IMR-90 (cell line): ENCODE measurements around the gene SP7. TPM values are rescaled to one million over a fixed set of nuclear protein-coding genes. Genes with fewer than 3 reads are reported as not detected.

Experiments
- ATAC-seq: fragments of 200-7000 bp; cut with Tn5 transposase; 2 replicates; pipeline ENCODE4 v1.9.1; 2020; ENCODE audit warnings: low read depth, mild to moderate bottlenecking, moderate library complexity
- BruUV-seq: library from RNA; stranded (reverse); fragments of 400-500 nt; replicated peaks from 2 replicates; lab custom pipeline; 2021; lab: Mats Ljungman, UMichigan
- CTCF ChIA-PET: fragments of 300-600 bp; formaldehyde crosslinking; extraction: SDS; loops from one replicate; lab custom pipeline; 2021; ENCODE audit warnings: antibody characterized with exemption; lab: Yijun Ruan, JAX
- POLR2A ChIA-PET: fragments of 300-600 bp; sonication (Branson Sonifier 250); formaldehyde crosslinking; loops from one replicate; lab custom pipeline; 2022; ENCODE audit warnings: antibody characterized with exemption; ENCODE audit not compliant: unreplicated experiment; lab: Charles Lee
- DNase-seq: peaks from one replicate; pipeline ENCODE4 v3.0.0; 2013
- H2AFZ ChIP-seq: replicated peaks from 2 replicates; pipeline ENCODE3; 2013; ENCODE audit warnings: low read length, mild to moderate bottlenecking; ENCODE audit not compliant: poor library complexity
- H2AK5ac ChIP-seq: 2 replicates; pipeline ENCODE4 v1.6.1; 2013; ENCODE audit warnings: low read depth, low read length, inconsistent platforms
- H2AK9ac ChIP-seq: replicated peaks from 2 replicates; pipeline ENCODE3; 2013; ENCODE audit warnings: mild to moderate bottlenecking, low read depth, low read length, moderate library complexity; ENCODE audit not compliant: poor library complexity
- H2BK120ac ChIP-seq: 2 replicates; pipeline ENCODE4 v1.6.1; 2013; ENCODE audit warnings: low read depth, low read length, inconsistent platforms
- H2BK15ac ChIP-seq: 3 replicates; pipeline ENCODE4 v1.6.1; 2013; ENCODE audit warnings: low read depth, low read length, inconsistent platforms
- H2BK20ac ChIP-seq: 2 replicates; pipeline ENCODE4 v1.6.1; 2013; ENCODE audit warnings: low read depth, mild to moderate bottlenecking, inconsistent platforms, low read length, moderate library complexity
- H2BK5ac ChIP-seq: 2 replicates; pipeline ENCODE4 v1.6.1; 2013; ENCODE audit warnings: mild to moderate bottlenecking, low read depth, low read length, inconsistent platforms; ENCODE audit not compliant: poor library complexity, severe bottlenecking
- H3K14ac ChIP-seq: replicated peaks from 2 replicates; pipeline ENCODE4 v1.6.1; 2013; ENCODE audit warnings: low read depth, low read length, inconsistent platforms
- H3K18ac ChIP-seq: 2 replicates; pipeline ENCODE4 v1.6.1; 2013; ENCODE audit warnings: low read depth, low read length, control low read depth
- H3K23ac ChIP-seq: 2 replicates; pipeline ENCODE4 v1.6.1; 2013; ENCODE audit warnings: low read depth, low read length, inconsistent platforms
- H3K27ac ChIP-seq: 2 replicates; pipeline ENCODE4 v1.5.1; 2013; ENCODE audit warnings: mild to moderate bottlenecking, control low read depth, low read length; ENCODE audit not compliant: insufficient read depth
- H3K27me3 ChIP-seq: 2 replicates; pipeline ENCODE4 v1.6.1; 2013; ENCODE audit warnings: low read length; ENCODE audit not compliant: control insufficient read depth, insufficient read depth
- H3K36me3 ChIP-seq: 2 replicates; pipeline ENCODE4 v1.6.1; 2013; ENCODE audit warnings: low read length, mixed read lengths; ENCODE audit not compliant: control insufficient read depth, insufficient read depth
- H3K4ac ChIP-seq: 2 replicates; pipeline ENCODE4 v1.6.1; 2013; ENCODE audit warnings: low read depth, low read length, inconsistent platforms
- H3K4me1 ChIP-seq: 2 replicates; pipeline ENCODE4 v1.6.1; 2013; ENCODE audit warnings: low read length, mixed read lengths; ENCODE audit not compliant: control insufficient read depth, insufficient read depth
- H3K4me2 ChIP-seq: 2 replicates; pipeline ENCODE4 v1.6.1; 2013; ENCODE audit warnings: low read depth, mild to moderate bottlenecking, control low read depth, low read length, moderate library complexity
- H3K4me3 ChIP-seq: 2 replicates; pipeline ENCODE4 v1.5.1; 2013; ENCODE audit warnings: low read depth, mild to moderate bottlenecking, control low read depth, low read length, moderate library complexity; ENCODE audit not compliant: insufficient read depth
- H3K56ac ChIP-seq: 2 replicates; pipeline ENCODE4 v1.6.1; 2013; ENCODE audit warnings: low read length, inconsistent platforms; ENCODE audit not compliant: insufficient read depth; ENCODE audit errors: extremely low read depth
- H3K79me1 ChIP-seq, 2 experiments: 2 replicates each; pipeline ENCODE4 v1.6.1; 2013; ENCODE audit warnings: low read length in 2 of 2, inconsistent platforms in 1 of 2, low read depth in 1 of 2
- H3K9ac ChIP-seq: 2 replicates; pipeline ENCODE4 v1.6.1; 2013; ENCODE audit warnings: low read depth, low read length, control low read depth
- H3K9me1 ChIP-seq: 2 replicates; pipeline ENCODE4 v1.6.1; 2013; ENCODE audit warnings: low read length, inconsistent platforms; ENCODE audit not compliant: insufficient read depth
- H3K9me3 ChIP-seq: 2 replicates; pipeline ENCODE4 v1.6.1; 2013; ENCODE audit warnings: low read length; ENCODE audit not compliant: control insufficient read depth, insufficient read depth
- H4K20me1 ChIP-seq: 2 replicates; pipeline ENCODE4 v1.6.1; 2013; ENCODE audit warnings: low read length, inconsistent platforms; ENCODE audit not compliant: insufficient read depth
- H4K5ac ChIP-seq: 2 replicates; pipeline ENCODE4 v1.6.1; 2013; ENCODE audit warnings: mild to moderate bottlenecking, low read depth, low read length, control low read depth
- H4K8ac ChIP-seq, 2 experiments: 2 replicates each; pipeline ENCODE4 v1.6.1; 2013; ENCODE audit warnings: low read depth in 2 of 2, low read length in 2 of 2, control low read depth in 1 of 2, inconsistent platforms in 1 of 2
- H4K91ac ChIP-seq: 2 replicates; pipeline ENCODE4 v1.6.1; 2013; ENCODE audit warnings: low read depth, low read length, inconsistent platforms; ENCODE audit not compliant: insufficient read depth
- BHLHE40 ChIP-seq: fragments of 150-350 bp; IDR thresholded peaks from 2 replicates; pipeline ENCODE4 v1.6.1; 2016; ENCODE audit warnings: mild to moderate bottlenecking, low read depth, low read length
- CEBPB ChIP-seq: IDR thresholded peaks from 2 replicates; pipeline ENCODE4 v1.6.1; 2012; ENCODE audit warnings: low read depth, low read length, improper control_type of control experiment
- MAFK ChIP-seq: IDR thresholded peaks from 2 replicates; pipeline ENCODE4 v1.6.1; 2012; ENCODE audit warnings: low read depth, low read length, improper control_type of control experiment
- RAD21 ChIP-seq: IDR thresholded peaks from 2 replicates; pipeline ENCODE4 v1.6.1; 2012; ENCODE audit warnings: low read length, improper control_type of control experiment
- USF2 ChIP-seq: fragments of 150-350 bp; IDR thresholded peaks from 2 replicates; pipeline ENCODE4 v1.6.1; 2017; ENCODE audit warnings: mild to moderate bottlenecking, antibody characterized with exemption, low read length, low read depth
- WGBS, 2 experiments: methylation state at CpG; one replicate each; pipeline versions ENCODE4 v1.1.5 to v1.1.7; 2013; ENCODE audit warnings: missing lambda C conversion rate in 2 of 2; ENCODE audit not compliant: insufficient read length in 1 of 2; ENCODE audit errors: extremely low coverage in 2 of 2; 5-methylcytosine and 5-hydroxymethylcytosine counted together
- dilution Hi-C: fragments of 300-500 bp; cut with HindIII; formaldehyde crosslinking; loops from one replicate; pipeline ENCODE4 v1.14.3; 2018; ENCODE audit warnings: low sequenced_read_pairs; ENCODE audit not compliant: unreplicated experiment
- in situ Hi-C: fragments of 300-500 bp; cut with MboI; formaldehyde crosslinking; loops from 3 replicates; pipeline ENCODE4 v1.14.3; 2019; ENCODE audit warnings: low sequenced_read_pairs, inconsistent platforms, mixed read lengths
- intact Hi-C: fragments of 100-400 bp; cut with micrococcal nuclease; formaldehyde crosslinking; loops from 2 replicates; pipeline ENCODE4 v1.10.0; 2022
- polyA plus RNA-seq, 3 experiments: library from polyadenylated mRNA; depleted of rRNA; stranded (reverse); fragments of >200 nt; gene quantifications; 2 replicates each; pipeline ENCODE4 v1.2.3, GENCODE V29; 2012; ENCODE audit warnings: low replicate concordance in 1 of 3
- total RNA-seq: library from RNA; depleted of rRNA; stranded (reverse); fragments of >200 nt; gene quantifications from 2 replicates; pipeline ENCODE4 v1.2.3, GENCODE V29; 2012

Gene SP7
- total and polyA plus RNA-seq, 2 of the 4 experiments (the other 2 are of a cell fraction), result not detected

GRCh38 chr12:53320352-53321195 lies 15.6 kb downstream of the SP7 start:
- H3K9ac ChIP-seq, result peak overlapping the region; percentile 89
- H2BK120ac ChIP-seq, result peak overlapping the region; percentile 56
- H4K8ac ChIP-seq, result peak overlapping the region; percentile 90 to 95
- POLR2A ChIA-PET, result interaction anchor here (0.9 to 1.6 kb wide), 3 partner anchors 23 to 101 kb away, joined by 4 to 6 read pairs (median 5); partner anchors contain the start of gene PFDN5
- H2BK15ac ChIP-seq, result no peak overlapping the region
- TSS peak; percentile 80 for BruUV-seq
- peak overlapping the region; percentile 87 for H2AK9ac ChIP-seq
- peak overlapping the region; percentile 100 for H2AFZ ChIP-seq
- no peaks in the 10 kb centered on the region for H3K27me3 ChIP-seq
- H2AK5ac ChIP-seq, result peak overlapping the region; percentile 77
- dilution Hi-C loops, result no loop called here
- H2BK20ac ChIP-seq, result 0 out of 2 replicates have a peak overlapping the region, but pooled peaks have one; percentile 1
- peak overlapping the region; percentile 95 for H3K4me2 ChIP-seq
- H3K14ac ChIP-seq, result peak overlapping the region; percentile 96
- H3K9me3 ChIP-seq, result no peaks in the 10 kb centered on the region
- H4K91ac ChIP-seq, result peak overlapping the region; percentile 74
- H3K18ac ChIP-seq, result peak overlapping the region; percentile 54; the same call in 1 of the 2 replicates
- H4K5ac ChIP-seq, result peak overlapping the region; percentile 86
- no peak for TF ChIP-seq RAD21
- TF ChIP-seq USF2, result no peak
- TF ChIP-seq BHLHE40, result no peak
- TF ChIP-seq MAFK, result peak; percentile 80
- TF ChIP-seq CEBPB, result 0 out of 2 replicates have a peak, but pooled peaks have one; percentile 6
- in situ Hi-C loops, result loop anchor here (10.0 kb wide), 1 partner anchor 184 kb away; the partner anchor contains the start of genes NPFF and TARBP2
- no peaks in the 10 kb centered on the region for H4K20me1 ChIP-seq
- peak overlapping the region; percentile 91 for H3K4ac ChIP-seq
- peak overlapping the region; percentile 97 for H3K23ac ChIP-seq
- peak overlapping the region; percentile 83 for H3K4me3 ChIP-seq
- H3K27ac ChIP-seq, result peak overlapping the region; percentile 95
- peaks cover 8% of the 10 kb centered on the region for H3K36me3 ChIP-seq
- H3K9me1 ChIP-seq, result peaks cover 9% of the 10 kb centered on the region; the same call in 1 of the 2 replicates
- intact Hi-C loops, result loop anchor here (1.0 to 10.0 kb wide), 4 partner anchors 12 to 180 kb away; partner anchors contain the start of genes MYG1 and TARBP2
- peaks cover 10 to 27% of the 10 kb centered on the region in 2 experiments for H3K79me1 ChIP-seq
- CTCF ChIA-PET, result interaction anchor here (0.6 to 1.9 kb wide), 15 partner anchors 10 to 188 kb away, joined by 3 to 14 read pairs (median 5); partner anchors contain the start of genes CSAD, MYG1 and ZNF740
- WGBS, 2 experiments, result 0% methylated on average over 4 of the region's 10 CpGs; no CpG with 5 or more reads in 1 of the 2 experiments
- peak overlapping the region; percentile 79 for H3K56ac ChIP-seq
- ATAC-seq, result no peak
- peak overlapping the region; percentile 98 for H2BK5ac ChIP-seq
- no peak for DNase-seq
- peaks cover 12% of the 10 kb centered on the region for H3K4me1 ChIP-seq
